HEK293 (cell line): Measurements from ENCODE around the gene SH3D19.

Experiments
- CTCF ChIA-PET: fragments of 350-600 bp; formaldehyde crosslinking; extraction: SDS; loops from one replicate; lab custom pipeline; 2021; ENCODE audit warnings: antibody characterized with exemption; lab: Yijun Ruan, JAX
- POLR2A ChIA-PET: fragments of 300-600 bp; formaldehyde crosslinking; extraction: SDS; loops from one replicate; lab custom pipeline; 2020; ENCODE audit warnings: antibody characterized with exemption, inconsistent platforms; lab: Yijun Ruan, JAX
- H3K27ac ChIP-seq: fragments of 200-500 bp; sonication (Bioruptor generic); 2 replicates; pipeline ENCODE4 v1.5.1; 2014; ENCODE audit warnings: low read depth, low read length, control low read depth, inconsistent platforms; ENCODE audit errors: extremely low read depth
- H3K36me3 ChIP-seq, 2 experiments: fragments of 200-500 bp in 1 of 2; sonication (Bioruptor generic) in 1 of 2; 1 replicate in 1 of 2; 2 replicates in 1 of 2; pipeline ENCODE4 v1.5.1; 2014 to 2017; ENCODE audit warnings: inconsistent platforms in 2 of 2, low read length in 2 of 2; ENCODE audit not compliant: control insufficient read depth in 2 of 2, insufficient read depth in 1 of 2
- H3K4me1 ChIP-seq: fragments of 200-500 bp; sonication (Bioruptor generic); 2 replicates; pipeline ENCODE4 v1.5.1; 2014; ENCODE audit warnings: mild to moderate bottlenecking, low read length, inconsistent platforms; ENCODE audit not compliant: control insufficient read depth, insufficient read depth
- H3K4me3 ChIP-seq: 2 replicates; pipeline ENCODE4 v1.5.1; 2011; ENCODE audit warnings: low read depth, mild to moderate bottlenecking, control low read depth, low read length, moderate library complexity
- H3K9me3 ChIP-seq: fragments of 200-500 bp; sonication (Bioruptor generic); 2 replicates; pipeline ENCODE4 v1.5.1; 2014; ENCODE audit warnings: low read depth, low read length, inconsistent platforms; ENCODE audit not compliant: control insufficient read depth, insufficient read depth
- EGR2 ChIP-seq: fragments of 450-650 bp; formaldehyde crosslinking; IDR thresholded peaks from 2 replicates; pipeline ENCODE4 v1.5.1; 2016; ENCODE audit warnings: low read depth, missing biosample characterization, missing genetic modification characterization
- REST ChIP-seq: fragments of 450-650 bp; formaldehyde crosslinking; IDR thresholded peaks from 2 replicates; pipeline ENCODE4 v1.5.1; 2016; ENCODE audit warnings: missing biosample characterization, missing genetic modification characterization
- ZBTB8A ChIP-seq: fragments of 450-650 bp; formaldehyde crosslinking; IDR thresholded peaks from 2 replicates; pipeline ENCODE4 v1.5.1; 2016; ENCODE audit warnings: missing biosample characterization, missing genetic modification characterization
- ZNF114 ChIP-seq: fragments of 450-650 bp; formaldehyde crosslinking; IDR thresholded peaks from 2 replicates; pipeline ENCODE4 v1.5.0; 2017; ENCODE audit warnings: missing biosample characterization, missing genetic modification characterization
- ZNF184 ChIP-seq: fragments of 450-650 bp; IDR thresholded peaks from 2 replicates; pipeline ENCODE4 v1.5.1; 2018; ENCODE audit warnings: missing biosample characterization, mild to moderate bottlenecking, missing genetic modification characterization
- ZNF280C ChIP-seq: fragments of 450-650 bp; formaldehyde crosslinking; IDR thresholded peaks from 2 replicates; pipeline ENCODE4 v1.5.1; 2016; ENCODE audit warnings: missing biosample characterization, missing genetic modification characterization
- ZNF473 ChIP-seq: fragments of 450-650 bp; formaldehyde crosslinking; IDR thresholded peaks from 2 replicates; pipeline ENCODE4 v1.5.1; 2017; ENCODE audit warnings: missing biosample characterization, missing genetic modification characterization
- ZNF514 ChIP-seq: fragments of 450-650 bp; formaldehyde crosslinking; IDR thresholded peaks from 2 replicates; pipeline ENCODE4 v1.5.1; 2016; ENCODE audit warnings: missing biosample characterization, missing genetic modification characterization
- ZNF529 ChIP-seq: fragments of 450-650 bp; formaldehyde crosslinking; IDR thresholded peaks from 2 replicates; pipeline ENCODE4 v1.5.1; 2017; ENCODE audit warnings: missing genetic modification characterization, missing biosample characterization; ENCODE audit not compliant: insufficient replicate concordance
- ZNF544 ChIP-seq: fragments of 450-650 bp; formaldehyde crosslinking; IDR thresholded peaks from 2 replicates; pipeline ENCODE4 v1.5.0; 2017; ENCODE audit warnings: missing biosample characterization, missing genetic modification characterization
- TF ChIP-seq, protein P1 (sequence below): fragments of 450-650 bp; formaldehyde crosslinking; IDR thresholded peaks from 2 replicates; pipeline ENCODE4 v1.5.1; 2016; ENCODE audit warnings: missing biosample characterization, missing genetic modification characterization, borderline replicate concordance
- TF ChIP-seq, protein P2 (sequence below): fragments of 450-650 bp; formaldehyde crosslinking; IDR thresholded peaks from 2 replicates; pipeline ENCODE4 v1.5.1; 2016; ENCODE audit warnings: missing biosample characterization, missing genetic modification characterization, borderline replicate concordance

SH3D19 gene

GRCh38 chr4:151199319-151200190 lies 125.8 kb downstream of the SH3D19 start:
- Histone ChIP-seq H3K9me3 (no peaks in the 10 kb centered on the region), H3K27ac (no peak overlapping the region), H3K4me1 (no peaks in the 10 kb centered on the region), H3K36me3 (no peaks in the 10 kb centered on the region), H3K4me3 (no peak overlapping the region)
- no peak for TF ChIP-seq REST
- no peak for TF ChIP-seq ZNF114
- no peak for TF ChIP-seq ZNF280C (tag by site-specific recombination)
- TF ChIP-seq ZNF184 (tag by site-specific recombination): no peak
- CTCF ChIA-PET: interaction anchor here (0.6 kb wide), 1 partner anchor 91 kb away, joined by 3 read pairs; no protein-coding TSS in a partner anchor
- POLR2A ChIA-PET: no interaction called here

DNA sequence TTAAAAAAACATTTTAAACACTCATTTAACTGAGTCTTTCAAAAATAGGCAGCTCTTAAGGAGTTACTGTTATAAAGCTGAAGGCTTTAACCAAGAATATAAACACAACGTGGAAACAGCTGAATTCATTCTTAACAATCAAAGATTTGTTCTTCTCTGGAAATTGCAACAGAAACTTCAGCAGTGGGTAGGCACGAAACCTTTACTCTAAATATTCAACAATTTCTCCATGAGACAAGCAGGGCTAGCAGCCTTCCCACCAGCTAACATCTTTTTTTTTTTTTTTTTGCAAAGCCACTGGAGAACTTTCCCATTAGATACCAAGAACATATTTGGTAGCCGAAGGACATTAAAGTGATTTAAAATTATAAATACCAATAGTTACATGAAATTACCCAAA lies 126.7 kb downstream of the SH3D19 start:
- H3K9me3 ChIP-seq: no peaks in the 10 kb centered on the region
- TF ChIP-seq, protein P1, sequence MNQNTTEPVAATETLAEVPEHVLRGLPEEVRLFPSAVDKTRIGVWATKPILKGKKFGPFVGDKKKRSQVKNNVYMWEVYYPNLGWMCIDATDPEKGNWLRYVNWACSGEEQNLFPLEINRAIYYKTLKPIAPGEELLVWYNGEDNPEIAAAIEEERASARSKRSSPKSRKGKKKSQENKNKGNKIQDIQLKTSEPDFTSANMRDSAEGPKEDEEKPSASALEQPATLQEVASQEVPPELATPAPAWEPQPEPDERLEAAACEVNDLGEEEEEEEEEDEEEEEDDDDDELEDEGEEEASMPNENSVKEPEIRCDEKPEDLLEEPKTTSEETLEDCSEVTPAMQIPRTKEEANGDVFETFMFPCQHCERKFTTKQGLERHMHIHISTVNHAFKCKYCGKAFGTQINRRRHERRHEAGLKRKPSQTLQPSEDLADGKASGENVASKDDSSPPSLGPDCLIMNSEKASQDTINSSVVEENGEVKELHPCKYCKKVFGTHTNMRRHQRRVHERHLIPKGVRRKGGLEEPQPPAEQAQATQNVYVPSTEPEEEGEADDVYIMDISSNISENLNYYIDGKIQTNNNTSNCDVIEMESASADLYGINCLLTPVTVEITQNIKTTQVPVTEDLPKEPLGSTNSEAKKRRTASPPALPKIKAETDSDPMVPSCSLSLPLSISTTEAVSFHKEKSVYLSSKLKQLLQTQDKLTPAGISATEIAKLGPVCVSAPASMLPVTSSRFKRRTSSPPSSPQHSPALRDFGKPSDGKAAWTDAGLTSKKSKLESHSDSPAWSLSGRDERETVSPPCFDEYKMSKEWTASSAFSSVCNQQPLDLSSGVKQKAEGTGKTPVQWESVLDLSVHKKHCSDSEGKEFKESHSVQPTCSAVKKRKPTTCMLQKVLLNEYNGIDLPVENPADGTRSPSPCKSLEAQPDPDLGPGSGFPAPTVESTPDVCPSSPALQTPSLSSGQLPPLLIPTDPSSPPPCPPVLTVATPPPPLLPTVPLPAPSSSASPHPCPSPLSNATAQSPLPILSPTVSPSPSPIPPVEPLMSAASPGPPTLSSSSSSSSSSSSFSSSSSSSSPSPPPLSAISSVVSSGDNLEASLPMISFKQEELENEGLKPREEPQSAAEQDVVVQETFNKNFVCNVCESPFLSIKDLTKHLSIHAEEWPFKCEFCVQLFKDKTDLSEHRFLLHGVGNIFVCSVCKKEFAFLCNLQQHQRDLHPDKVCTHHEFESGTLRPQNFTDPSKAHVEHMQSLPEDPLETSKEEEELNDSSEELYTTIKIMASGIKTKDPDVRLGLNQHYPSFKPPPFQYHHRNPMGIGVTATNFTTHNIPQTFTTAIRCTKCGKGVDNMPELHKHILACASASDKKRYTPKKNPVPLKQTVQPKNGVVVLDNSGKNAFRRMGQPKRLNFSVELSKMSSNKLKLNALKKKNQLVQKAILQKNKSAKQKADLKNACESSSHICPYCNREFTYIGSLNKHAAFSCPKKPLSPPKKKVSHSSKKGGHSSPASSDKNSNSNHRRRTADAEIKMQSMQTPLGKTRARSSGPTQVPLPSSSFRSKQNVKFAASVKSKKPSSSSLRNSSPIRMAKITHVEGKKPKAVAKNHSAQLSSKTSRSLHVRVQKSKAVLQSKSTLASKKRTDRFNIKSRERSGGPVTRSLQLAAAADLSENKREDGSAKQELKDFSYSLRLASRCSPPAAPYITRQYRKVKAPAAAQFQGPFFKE (tag by site-specific recombination): no peak
- no peak for TF ChIP-seq ZBTB8A (tag by site-specific recombination)
- TF ChIP-seq ZNF514 (tag by site-specific recombination): no peak
- TF ChIP-seq ZNF473 (tag by site-specific recombination): no peak
- TF ChIP-seq, protein P2, sequence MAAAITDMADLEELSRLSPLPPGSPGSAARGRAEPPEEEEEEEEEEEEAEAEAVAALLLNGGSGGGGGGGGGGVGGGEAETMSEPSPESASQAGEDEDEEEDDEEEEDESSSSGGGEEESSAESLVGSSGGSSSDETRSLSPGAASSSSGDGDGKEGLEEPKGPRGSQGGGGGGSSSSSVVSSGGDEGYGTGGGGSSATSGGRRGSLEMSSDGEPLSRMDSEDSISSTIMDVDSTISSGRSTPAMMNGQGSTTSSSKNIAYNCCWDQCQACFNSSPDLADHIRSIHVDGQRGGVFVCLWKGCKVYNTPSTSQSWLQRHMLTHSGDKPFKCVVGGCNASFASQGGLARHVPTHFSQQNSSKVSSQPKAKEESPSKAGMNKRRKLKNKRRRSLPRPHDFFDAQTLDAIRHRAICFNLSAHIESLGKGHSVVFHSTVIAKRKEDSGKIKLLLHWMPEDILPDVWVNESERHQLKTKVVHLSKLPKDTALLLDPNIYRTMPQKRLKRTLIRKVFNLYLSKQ (tag by site-specific recombination): no peak
- no peak for TF ChIP-seq EGR2 (tag by site-specific recombination)
- no peak for TF ChIP-seq ZNF529 (tag by site-specific recombination)
- TF ChIP-seq ZNF544 (tag by site-specific recombination): no peak
- no peak overlapping the region for H3K4me3 ChIP-seq
- no peaks in the 10 kb centered on the region for H3K36me3 ChIP-seq
- H3K27ac ChIP-seq: no peak overlapping the region
- POLR2A ChIA-PET: no interaction called here
- no peaks in the 10 kb centered on the region for H3K4me1 ChIP-seq
- CTCF ChIA-PET: no interaction called here
